GM12865 (cell line): ENCODE results near the gene JTB.

ENCODE experiments used
- DNase-seq: peaks from one replicate; pipeline ENCODE4 v3.0.0; 2010; ENCODE audit warnings: low read depth
- H3K4me3 ChIP-seq: 2 replicates; pipeline ENCODE4 v1.5.1; 2011; ENCODE audit warnings: mild to moderate bottlenecking, low read depth, low read length, control low read depth
- TF ChIP-seq, protein P1 (sequence below): IDR thresholded peaks from 2 replicates; pipeline ENCODE4 v1.5.1; 2011; ENCODE audit warnings: low read length, control low read depth, low read depth, inconsistent platforms; ENCODE audit not compliant: insufficient read depth; ENCODE audit errors: missing control alignments

JTB gene

DNA sequence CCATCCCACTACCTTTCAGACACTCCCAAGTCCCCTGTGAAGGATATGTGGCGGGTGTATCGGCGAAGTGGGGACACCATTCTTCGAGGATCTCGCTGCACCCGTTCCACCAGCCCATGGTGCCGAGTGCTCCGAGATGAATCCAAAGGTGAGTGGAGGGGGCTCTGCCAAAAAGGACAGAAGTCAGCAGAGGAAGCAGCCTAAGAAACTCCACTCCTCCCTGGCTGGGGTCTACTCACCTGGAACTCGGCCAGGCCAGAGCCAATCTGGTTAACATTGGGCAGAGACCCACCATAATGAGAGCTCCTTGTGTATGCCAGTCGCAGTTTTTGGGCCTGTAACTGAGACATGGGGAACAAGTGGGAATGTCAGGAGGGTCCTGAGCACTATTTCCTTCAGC lies 22.6 kb downstream of the JTB start:
- no peak overlapping the region for H3K4me3 ChIP-seq
- no peak for DNase-seq
- TF ChIP-seq, protein P1, sequence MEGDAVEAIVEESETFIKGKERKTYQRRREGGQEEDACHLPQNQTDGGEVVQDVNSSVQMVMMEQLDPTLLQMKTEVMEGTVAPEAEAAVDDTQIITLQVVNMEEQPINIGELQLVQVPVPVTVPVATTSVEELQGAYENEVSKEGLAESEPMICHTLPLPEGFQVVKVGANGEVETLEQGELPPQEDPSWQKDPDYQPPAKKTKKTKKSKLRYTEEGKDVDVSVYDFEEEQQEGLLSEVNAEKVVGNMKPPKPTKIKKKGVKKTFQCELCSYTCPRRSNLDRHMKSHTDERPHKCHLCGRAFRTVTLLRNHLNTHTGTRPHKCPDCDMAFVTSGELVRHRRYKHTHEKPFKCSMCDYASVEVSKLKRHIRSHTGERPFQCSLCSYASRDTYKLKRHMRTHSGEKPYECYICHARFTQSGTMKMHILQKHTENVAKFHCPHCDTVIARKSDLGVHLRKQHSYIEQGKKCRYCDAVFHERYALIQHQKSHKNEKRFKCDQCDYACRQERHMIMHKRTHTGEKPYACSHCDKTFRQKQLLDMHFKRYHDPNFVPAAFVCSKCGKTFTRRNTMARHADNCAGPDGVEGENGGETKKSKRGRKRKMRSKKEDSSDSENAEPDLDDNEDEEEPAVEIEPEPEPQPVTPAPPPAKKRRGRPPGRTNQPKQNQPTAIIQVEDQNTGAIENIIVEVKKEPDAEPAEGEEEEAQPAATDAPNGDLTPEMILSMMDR: no peak

DNA sequence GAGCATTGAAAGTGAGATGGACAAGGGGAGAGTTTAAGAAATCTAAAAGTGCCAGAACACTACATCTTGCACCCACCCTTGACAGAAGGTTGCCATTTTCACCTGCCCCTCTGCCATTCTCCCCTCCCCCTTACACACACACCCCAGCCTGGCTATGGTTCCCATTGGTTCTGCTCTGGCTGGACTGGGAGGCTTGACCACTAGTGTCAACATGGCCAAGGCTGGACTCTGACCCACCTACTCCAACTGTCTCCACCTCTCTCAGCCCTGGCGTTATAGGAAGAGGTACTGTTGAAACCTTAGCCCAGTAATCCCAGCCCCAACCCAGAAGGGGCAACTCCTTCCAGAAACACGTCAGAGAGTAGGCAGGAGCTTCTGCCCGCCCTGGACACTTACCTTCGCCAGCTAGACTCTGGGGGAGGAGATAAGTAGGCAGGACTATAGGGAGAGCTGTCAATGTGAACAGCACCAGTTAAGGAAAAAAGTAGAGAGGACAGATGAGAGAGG lies 23.6 kb downstream of the JTB start:
- DNase-seq: no peak
- TF ChIP-seq, protein P1: no peak
- H3K4me3 ChIP-seq: no peak overlapping the region

DNA sequence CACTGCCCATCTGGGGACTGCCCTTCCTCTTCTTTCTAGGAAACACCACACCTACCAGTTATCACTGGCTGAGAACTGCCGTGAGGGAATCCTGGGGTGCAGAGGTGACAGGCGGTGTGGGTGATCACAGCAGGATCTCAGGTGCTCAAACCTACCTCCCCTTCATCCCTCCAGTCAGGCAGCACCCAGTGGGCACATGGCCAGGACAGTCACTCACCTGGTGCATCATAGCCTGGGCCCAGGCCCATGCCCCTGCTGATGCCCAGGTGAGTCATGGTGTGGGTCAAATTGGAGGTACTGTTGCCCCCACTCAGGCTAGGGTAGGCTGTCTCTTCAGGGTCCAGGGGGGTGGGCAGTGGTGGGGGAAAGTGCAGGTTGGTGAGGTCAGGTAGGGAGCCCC lies 25.7 kb downstream of the JTB start:
- H3K4me3 ChIP-seq: no peak overlapping the region
- DNase-seq: no peak
- TF ChIP-seq, protein P1: no peak

DNA sequence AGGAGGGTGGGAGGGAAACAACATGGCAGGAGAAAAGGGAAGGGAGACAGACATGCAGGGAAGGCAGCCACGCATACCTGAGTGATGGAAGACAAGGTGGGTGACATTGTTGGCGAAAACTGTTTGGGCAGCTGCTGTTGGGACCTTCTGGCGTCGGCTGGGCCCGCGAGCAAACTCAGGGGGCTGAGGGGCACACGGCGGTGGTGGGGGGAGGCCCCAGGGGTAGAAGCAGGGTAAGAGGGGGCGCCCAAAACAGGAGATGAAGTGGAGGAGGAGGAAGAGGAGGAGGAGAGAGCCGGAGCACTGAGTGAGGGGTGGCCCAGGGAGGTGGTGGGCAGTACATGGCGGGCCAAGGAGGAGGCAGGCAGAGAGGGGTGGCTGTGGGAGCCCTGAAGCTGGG lies 26.3 kb downstream of the JTB start:
- TF ChIP-seq, protein P1: no peak
- no peak overlapping the region for H3K4me3 ChIP-seq
- DNase-seq: no peak

DNA sequence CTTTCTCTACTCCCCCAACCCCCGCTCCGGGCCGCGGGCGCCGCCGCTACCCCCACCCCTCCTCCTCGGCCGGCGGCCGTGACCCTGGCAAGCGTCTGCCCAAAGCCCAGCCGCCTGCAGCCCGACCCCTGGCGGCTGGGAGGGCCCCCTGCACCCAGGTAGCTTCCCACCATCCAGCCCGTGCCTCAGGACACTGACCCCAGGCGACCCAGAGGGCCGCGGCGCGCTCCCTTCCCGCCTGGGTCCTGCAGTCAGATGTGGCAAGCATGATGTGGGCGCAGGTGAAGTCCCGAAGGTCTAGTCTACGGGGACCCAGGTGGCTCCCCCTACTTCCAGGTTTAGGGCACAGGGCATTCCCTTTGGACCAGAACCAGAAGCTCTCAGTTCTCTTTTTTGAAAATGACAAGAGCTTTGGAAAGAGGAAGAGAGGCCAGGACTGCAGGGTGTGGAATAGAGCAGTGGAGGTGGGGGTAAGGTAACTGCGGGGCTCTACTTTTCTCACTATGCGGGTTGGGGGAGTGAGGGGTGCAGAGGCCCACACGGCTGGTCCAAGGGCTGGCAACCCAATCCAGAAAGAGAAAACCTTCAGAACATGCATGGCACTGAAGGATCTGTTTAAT lies 30.7 kb downstream of the JTB start, which contains the start of gene DENND4B:
Gene DENND4B (minus strand): TSS at position 97 of the 620 bp plus-strand sequence. CDS start 2,344 bp downstream, outside the sequence.
- DNase-seq: peak; percentile 92

DNA sequence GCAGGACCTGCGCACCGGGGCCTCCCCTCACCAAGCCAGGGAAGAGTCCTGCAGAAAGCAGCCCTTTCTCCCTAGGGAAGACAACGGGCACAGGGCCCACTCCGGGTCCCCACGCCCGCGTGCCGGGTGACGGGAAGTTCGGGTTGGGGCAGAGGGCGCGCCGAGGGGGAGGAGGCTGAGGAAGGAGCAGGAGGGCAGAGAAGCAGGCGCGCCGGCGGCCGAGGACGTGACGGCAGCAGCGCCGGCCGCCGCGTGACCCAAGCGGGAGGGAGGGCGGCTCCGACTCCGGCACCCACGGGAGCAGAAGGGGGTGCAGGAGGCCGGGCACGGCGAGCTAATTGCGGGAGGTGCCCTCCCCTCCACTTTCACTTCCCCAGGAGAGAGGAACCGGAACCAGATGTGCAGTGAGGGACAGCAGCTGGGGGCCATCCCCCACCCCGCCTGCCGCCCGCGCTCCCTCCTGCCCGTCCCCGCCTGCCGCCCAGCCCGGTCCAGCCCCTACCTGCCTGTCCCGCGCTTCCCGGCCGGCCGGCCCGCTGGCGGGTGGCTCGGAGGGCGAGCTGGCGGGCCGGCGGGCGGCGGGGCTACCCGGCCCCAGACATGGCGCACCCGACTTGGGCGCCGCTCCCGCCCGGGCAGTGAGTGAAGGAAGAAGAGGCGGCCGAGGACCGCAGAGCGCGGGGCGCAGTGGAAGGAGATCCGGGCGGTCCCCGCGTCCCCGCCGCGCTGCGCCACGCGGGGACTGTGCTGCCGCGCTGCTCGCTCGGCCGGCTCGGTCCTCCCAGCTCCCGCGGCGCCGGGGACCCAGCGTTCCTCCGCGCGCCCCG lies 31.5 kb downstream of the JTB start:
- TF ChIP-seq, protein P1: no peak
- DNase-seq: peak; percentile 97
- peak overlapping the region; percentile 95 for H3K4me3 ChIP-seq

More for the DNA sequence above, 30.7 kb downstream of the JTB start, which contains the start of gene DENND4B:
- TF ChIP-seq, protein P1: peak; percentile 95
- H3K4me3 ChIP-seq: peak within 1 kb of the TSS; percentile 95
